MCF 10A (cell line): ENCODE results near the gene DNAJC21. TPM values are rescaled to one million over a fixed set of nuclear protein-coding genes. Genes with fewer than 3 reads are reported as not detected.

Experiments used
- total RNA-seq: library from RNA; stranded (reverse); gene quantifications from 2 replicates; pipeline ENCODE4 v1.2.3, GENCODE V29; 2022

The DNAJC21 gene
- total RNA-seq, 1 experiment from 2014 or later = 64.6 TPM

Other genes starting within 250 kb of the DNAJC21 start
- gene TTC23L, start 90.4 kb upstream of the DNAJC21 start, total RNA-seq = 0.14 and 0.69 TPM in 2 replicates
- gene RAD1, start 14.1 kb upstream of the DNAJC21 start, total RNA-seq = 16.7 and 17.2 TPM in 2 replicates
- 36.0 and 50.8 TPM in 2 replicates for gene BRIX1, start 13.8 kb upstream of the DNAJC21 start, total RNA-seq
- not detected in 2 replicates for gene AGXT2, start 118.4 kb downstream of the DNAJC21 start, total RNA-seq